Spleen (tissue), 11 donors: ENCODE results near the gene TSC22D3. TPM values are rescaled to one million over a fixed set of nuclear protein-coding genes. Genes with fewer than 3 reads are reported as not detected.

ENCODE experiments used
- DNase-seq: peaks from one replicate; pipeline ENCODE4 v3.0.0-alpha.2; 2020
- H3K27ac ChIP-seq, 8 donors: fragments of 200-600 bp; sonication (generic) in 7 of 8; 1 replicate in 4 of 8; 2 replicates in 4 of 8; pipeline versions ENCODE4 v1.5.0 to v1.8.0; 2016 to 2021; ENCODE audit warnings: inconsistent platforms in 4 of 8, mild to moderate bottlenecking in 4 of 8, moderate library complexity in 1 of 8
- H3K27me3 ChIP-seq, 7 donors: fragments of 200-600 bp; sonication (generic) in 6 of 7; replicated peaks in 1 of 7; 1 replicate in 4 of 7; 2 replicates in 3 of 7; pipeline versions ENCODE4 v1.5.0 to v1.8.0; 2016 to 2021; ENCODE audit warnings: inconsistent platforms in 3 of 7, mild to moderate bottlenecking in 1 of 7
- H3K36me3 ChIP-seq, 6 donors: fragments of 200-600 bp; sonication (generic) in 5 of 6; 1 replicate in 4 of 6; 2 replicates in 2 of 6; pipeline versions ENCODE4 v1.5.0 to v1.8.0; 2016 to 2021; ENCODE audit warnings: inconsistent platforms in 2 of 6
- H3K4me1 ChIP-seq, 6 donors: fragments of 200-600 bp; sonication (generic) in 5 of 6; 1 replicate in 3 of 6; 2 replicates in 3 of 6; pipeline versions ENCODE4 v1.5.0 to v1.8.0; 2016 to 2021; ENCODE audit warnings: inconsistent platforms in 3 of 6
- H3K4me3 ChIP-seq, 8 donors: fragments of 200-600 bp; sonication (generic) in 7 of 8; 1 replicate in 4 of 8; 2 replicates in 4 of 8; pipeline versions ENCODE4 v1.5.0 to v1.8.0; 2016 to 2021; ENCODE audit warnings: inconsistent platforms in 4 of 8, mild to moderate bottlenecking in 4 of 8, moderate library complexity in 2 of 8
- H3K9me3 ChIP-seq, 8 donors: fragments of 200-600 bp; sonication (generic) in 7 of 8; 1 replicate in 4 of 8; 2 replicates in 4 of 8; pipeline versions ENCODE4 v1.5.0 to v1.8.0; 2016 to 2021; ENCODE audit warnings: inconsistent platforms in 4 of 8
- POLR2A ChIP-seq, 3 donors: fragments of 450-650 bp; IDR thresholded peaks; one replicate each; pipeline ENCODE4 v1.5.1; 2017; ENCODE audit warnings: antibody characterized with exemption in 3 of 3, mild to moderate bottlenecking in 1 of 3
- POLR2AphosphoS5 ChIP-seq, 3 donors: sonication (generic); formaldehyde crosslinking; IDR thresholded peaks; one replicate each; pipeline ENCODE4 v1.5.1; 2017; ENCODE audit warnings: antibody characterized with exemption in 3 of 3
- WGBS, 5 donors: extraction: QIAGEN DNeasy Blood & Tissue Kit in 3 of 5; methylation state at CpG; one replicate each; pipeline versions ENCODE4 v1.1.5 to v1.1.7; 2013 to 2018; 5-methylcytosine and 5-hydroxymethylcytosine counted together
- intact Hi-C: fragments of 100-400 bp; cut with DNase I; formaldehyde crosslinking; loops from one replicate; pipeline ENCODE4 v1.15.0; 2023; ENCODE audit warnings: low total_unique reads
- polyA plus RNA-seq, 3 donors: library from polyadenylated mRNA; stranded (reverse); fragments of 200-250 nt; gene quantifications; one replicate each; pipeline ENCODE4 v1.2.1, GENCODE V29; 2013
- total RNA-seq, 7 donors: library from RNA; depleted of rRNA in 3 of 7; stranded (reverse); fragments of >200 nt in 3 of 7; fragmentation: NEBNext Ultra II Directional in 4 of 7; extraction: Animal tissue kit (Norgen Biotek cat#: 25700) in 4 of 7; gene quantifications; one replicate each; pipeline versions ENCODE4 v1.1.0 to v1.2.1, GENCODE V29; 2016 to 2021
- TF ChIP-seq, protein P1 (sequence below), 11 experiments: fragments of 200-600 bp in 7 of 11; fragments of 450-650 bp in 4 of 11; sonication (generic) in 4 of 11; IDR thresholded peaks in 8 of 11; conservative IDR thresholded peaks in 3 of 11; 1 replicate in 7 of 11; 2 replicates in 4 of 11; pipeline versions ENCODE4 v1.4.0 to v1.8.0; 2016 to 2021; ENCODE audit warnings: antibody characterized with exemption in 11 of 11, inconsistent platforms in 4 of 11, mild to moderate bottlenecking in 1 of 11
- donor health status: healthy with polysubstance abuse.
- donor health status: DM: no; HTN: no; CAD: no; lungs with moderate emphysema.
- donor health status: DM: no; HTN: no; CAD: no.
- donor health status: Bipolar disorder and iron deficiency.
- donor health status: healthy.
- donor health status: DM: no; HTN: no; CAD: no.
- donor health status: DM: yes; HTN: yes; CAD: no.

Gene TSC22D3
- total and polyA plus RNA-seq, 10 donors = 91.7 to 579 (median 297) TPM

DNA sequence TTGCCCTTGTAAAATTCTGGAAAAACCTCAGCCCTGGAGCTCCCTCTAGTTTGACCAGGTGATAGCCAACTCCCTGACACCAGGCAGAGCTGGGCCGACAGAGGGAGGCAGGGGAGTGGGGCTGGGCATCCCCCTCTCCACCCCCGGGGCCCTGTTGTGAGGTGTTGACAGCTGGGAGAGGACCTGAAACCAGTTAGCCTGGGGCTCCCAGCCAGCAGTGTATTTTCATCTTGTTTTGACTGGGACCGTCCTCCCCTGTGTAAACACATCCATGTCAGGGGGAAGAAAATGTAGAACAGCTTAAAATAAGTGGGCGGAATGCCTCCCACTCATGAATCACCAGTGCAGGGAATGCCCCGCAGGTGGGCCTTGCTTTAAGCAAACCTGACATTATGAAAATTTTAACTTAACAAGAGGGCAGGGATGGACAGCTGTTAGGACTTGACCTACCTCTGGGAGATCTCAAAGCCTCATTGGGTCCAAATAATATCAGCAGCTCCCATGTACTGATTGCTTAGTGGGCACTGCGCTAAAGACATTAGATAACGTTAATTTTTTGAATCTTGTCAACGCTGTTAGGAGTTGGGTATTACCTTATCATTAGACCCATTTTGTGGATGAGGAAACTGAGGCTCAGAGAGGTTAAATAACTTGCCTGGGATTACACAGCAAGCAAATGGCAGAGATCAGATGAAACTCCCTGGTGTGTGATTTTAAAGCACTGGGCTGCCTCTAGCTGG lies 45.9 kb downstream of the TSC22D3 start:
- intact Hi-C loops = loop anchor here (10.0 kb wide), 1 partner anchor 55 kb away; no protein-coding TSS in a partner anchor
- Histone ChIP-seq H3K36me3 (no peaks in the 10 kb centered on the region), H3K4me3 (no peak overlapping the region), H3K4me1 (peaks cover 0 to 22% (median 7%) of the 10 kb centered on the region in 6 donors), H3K9me3 (no peaks in the 10 kb centered on the region), H3K27ac (peak overlapping the region in 1 of 8 donors; percentile 21), H3K27me3 (no peaks in the 10 kb centered on the region)
- WGBS, 5 donors = 75 to 86% (median 83%) methylated on average over 7 to 8 of the region's 8 CpGs
- DNase-seq = peak; percentile 63
- TF ChIP-seq POLR2A (IDR thresholded peaks at IDR 0.05) (no peak), POLR2AphosphoS5 (IDR thresholded peaks at IDR 0.05) (no peak)
- TF ChIP-seq, protein P1, sequence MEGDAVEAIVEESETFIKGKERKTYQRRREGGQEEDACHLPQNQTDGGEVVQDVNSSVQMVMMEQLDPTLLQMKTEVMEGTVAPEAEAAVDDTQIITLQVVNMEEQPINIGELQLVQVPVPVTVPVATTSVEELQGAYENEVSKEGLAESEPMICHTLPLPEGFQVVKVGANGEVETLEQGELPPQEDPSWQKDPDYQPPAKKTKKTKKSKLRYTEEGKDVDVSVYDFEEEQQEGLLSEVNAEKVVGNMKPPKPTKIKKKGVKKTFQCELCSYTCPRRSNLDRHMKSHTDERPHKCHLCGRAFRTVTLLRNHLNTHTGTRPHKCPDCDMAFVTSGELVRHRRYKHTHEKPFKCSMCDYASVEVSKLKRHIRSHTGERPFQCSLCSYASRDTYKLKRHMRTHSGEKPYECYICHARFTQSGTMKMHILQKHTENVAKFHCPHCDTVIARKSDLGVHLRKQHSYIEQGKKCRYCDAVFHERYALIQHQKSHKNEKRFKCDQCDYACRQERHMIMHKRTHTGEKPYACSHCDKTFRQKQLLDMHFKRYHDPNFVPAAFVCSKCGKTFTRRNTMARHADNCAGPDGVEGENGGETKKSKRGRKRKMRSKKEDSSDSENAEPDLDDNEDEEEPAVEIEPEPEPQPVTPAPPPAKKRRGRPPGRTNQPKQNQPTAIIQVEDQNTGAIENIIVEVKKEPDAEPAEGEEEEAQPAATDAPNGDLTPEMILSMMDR (IDR thresholded peaks at IDR 0.05 in 8 of 11, conservative IDR thresholded peaks at IDR 0.05 in 3 of 11) = no peak

DNA sequence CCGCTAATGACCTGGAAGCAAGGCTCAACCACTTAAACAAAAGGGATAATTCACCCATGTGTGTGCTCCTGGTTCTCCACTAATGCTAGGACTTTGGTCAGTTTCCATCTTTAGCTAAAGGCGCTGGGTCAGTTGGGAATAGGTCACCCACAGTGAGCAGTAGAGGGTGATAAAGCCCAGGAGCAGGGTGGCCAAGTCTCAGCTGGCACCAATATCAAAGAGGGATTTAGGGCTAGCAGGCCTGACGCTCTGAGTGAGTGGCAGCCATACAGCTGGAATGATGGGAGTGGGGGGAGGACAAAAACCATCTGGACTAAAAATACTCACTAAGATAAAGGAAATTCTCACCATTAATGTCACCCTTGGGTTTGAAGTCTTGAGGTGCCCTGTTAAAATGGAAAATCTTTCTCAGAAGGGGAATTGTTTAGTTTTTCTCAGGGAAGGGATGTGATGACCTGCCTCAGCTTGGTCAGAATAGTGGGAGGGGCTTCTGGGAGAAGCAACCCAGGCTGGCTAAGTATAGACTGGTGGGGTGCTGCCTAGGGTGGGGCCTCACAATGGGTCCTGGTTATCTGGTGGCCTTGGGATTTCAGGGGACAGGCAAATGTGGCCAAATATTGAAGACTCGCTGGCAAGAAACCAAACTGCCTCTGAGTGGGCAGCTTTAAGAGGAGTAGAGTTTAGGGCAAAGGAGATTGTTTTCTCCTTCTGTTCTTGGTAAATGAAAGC lies 47.1 kb downstream of the TSC22D3 start:
- peak overlapping the region in 1 of 8 donors; percentile 21 for H3K27ac ChIP-seq
- H3K27me3 ChIP-seq = no peaks in the 10 kb centered on the region
- intact Hi-C loops = loop anchor here (10.0 kb wide), 1 partner anchor 54 kb away; no protein-coding TSS in a partner anchor
- WGBS, 5 donors = 78 to 95% (median 91%) methylated on average over 4 of the region's 4 CpGs
- H3K36me3 ChIP-seq = no peaks in the 10 kb centered on the region
- H3K9me3 ChIP-seq = no peaks in the 10 kb centered on the region
- TF ChIP-seq, protein P1 (IDR thresholded peaks at IDR 0.05 in 8 of 11, conservative IDR thresholded peaks at IDR 0.05 in 3 of 11) = no peak
- TF ChIP-seq POLR2A (IDR thresholded peaks at IDR 0.05) (no peak), POLR2AphosphoS5 (IDR thresholded peaks at IDR 0.05) (no peak)
- H3K4me3 ChIP-seq = no peak overlapping the region
- peaks cover 0 to 22% (median 7%) of the 10 kb centered on the region in 6 donors for H3K4me1 ChIP-seq
- peak; percentile 16 for DNase-seq

DNA sequence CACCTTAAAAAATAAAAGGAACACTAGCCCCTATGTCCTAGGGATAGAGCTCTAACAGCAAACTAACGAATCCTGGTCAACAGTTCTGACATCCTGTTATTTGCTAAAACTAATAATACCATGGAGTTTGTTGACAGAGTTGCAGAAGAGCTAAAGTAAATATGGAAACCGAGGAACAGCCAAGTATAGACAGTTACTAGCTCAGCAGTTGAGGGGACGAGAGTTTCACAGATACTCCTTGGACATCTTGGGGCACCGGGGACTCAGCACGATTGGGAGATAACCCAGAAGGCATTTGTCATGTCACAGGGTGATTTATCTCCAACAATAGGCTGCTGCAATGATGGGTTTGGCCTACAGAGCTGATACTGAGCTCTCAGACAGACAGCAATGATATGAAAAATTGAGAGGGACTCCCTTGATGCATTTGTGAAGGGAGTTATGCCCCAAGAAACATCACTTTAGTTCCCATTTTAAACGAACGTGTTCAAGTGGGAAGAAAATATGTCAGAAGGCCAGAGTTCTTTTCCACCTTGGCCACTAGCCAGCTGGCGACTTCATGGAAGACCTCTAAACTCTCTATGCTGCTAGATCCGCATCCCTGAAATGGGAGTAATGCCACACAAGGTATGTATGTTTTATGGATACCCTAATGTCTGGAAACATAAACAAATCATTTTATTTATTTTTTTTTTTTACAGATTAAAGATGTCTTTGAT lies 48.6 kb downstream of the TSC22D3 start:
- H3K36me3 ChIP-seq = no peaks in the 10 kb centered on the region
- H3K4me1 ChIP-seq = peaks cover 0 to 19% (median 7%) of the 10 kb centered on the region in 6 donors
- no peak for TF ChIP-seq POLR2AphosphoS5 (IDR thresholded peaks at IDR 0.05)
- TF ChIP-seq POLR2A (IDR thresholded peaks at IDR 0.05) = no peak
- TF ChIP-seq, protein P1 (IDR thresholded peaks at IDR 0.05 in 8 of 11, conservative IDR thresholded peaks at IDR 0.05 in 3 of 11) = no peak
- H3K27me3 ChIP-seq = no peaks in the 10 kb centered on the region
- DNase-seq = no peak
- 60 to 80% (median 74%) methylated on average over 9 of the region's 9 CpGs for WGBS, 5 donors
- no peak overlapping the region for H3K4me3 ChIP-seq
- intact Hi-C loops = loop anchor here (10.0 kb wide), 1 partner anchor 52 kb away; no protein-coding TSS in a partner anchor
- peak overlapping the region in 1 of 8 donors; percentile 16 for H3K27ac ChIP-seq
- no peaks in the 10 kb centered on the region for H3K9me3 ChIP-seq
